Measurements from ENCODE around the gene KIF13A. TPM values are rescaled to one million over a fixed set of nuclear protein-coding genes. Genes with fewer than 3 reads are reported as not detected.

Gene KIF13A
- total and polyA plus RNA-seq, 9 of the 15 experiments (the other 6 are each of a cell fraction or from before 2014, with no cell fraction given), result 3.6 to 44.3 (median 29.7) TPM

DNA sequence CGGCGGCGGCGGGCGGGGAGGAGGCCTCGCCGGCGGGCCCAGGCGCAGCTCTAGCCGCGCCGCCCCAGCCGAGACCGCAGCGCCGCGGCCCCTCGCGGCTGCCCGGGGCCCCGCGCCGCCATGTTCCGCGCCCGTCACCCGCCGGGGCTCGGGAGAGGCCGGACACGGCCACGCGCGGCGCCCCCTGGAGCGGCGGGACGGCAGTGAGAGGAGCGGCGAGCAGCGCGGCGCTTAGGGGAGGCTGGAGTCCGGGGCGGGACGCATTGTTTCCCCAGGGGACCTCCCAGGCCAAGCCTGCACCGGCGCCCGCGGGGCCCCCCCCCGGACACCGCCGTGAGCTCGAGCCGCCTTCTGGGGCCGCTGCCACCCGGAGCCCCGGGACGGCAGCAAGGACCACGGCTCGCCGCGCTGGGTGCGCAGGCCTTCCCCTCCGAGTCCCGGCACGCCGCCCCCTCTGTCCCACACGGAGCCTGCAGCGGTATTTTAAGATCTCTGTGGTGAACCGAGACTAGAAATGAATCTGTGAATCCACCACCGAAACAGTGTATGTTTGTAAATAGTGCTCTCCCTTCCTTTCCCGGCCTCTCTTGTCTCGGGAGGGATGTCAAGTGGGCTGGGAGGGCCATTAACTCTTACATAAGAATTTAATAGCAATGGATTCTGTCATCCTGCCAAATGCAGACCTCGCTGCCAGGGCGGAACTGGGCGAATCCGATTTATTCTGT lies 424 bp upstream of the KIF13A start (continued):
- no peak for TF ChIP-seq ZNF780A (CRISPR knock-in tag; IDR thresholded peaks at IDR 0.05)
- TF ChIP-seq PTTG1 (tag; IDR thresholded peaks at IDR 0.05; ENCODE audit: low read depth), result no peak
- TF ChIP-seq, protein P1, sequence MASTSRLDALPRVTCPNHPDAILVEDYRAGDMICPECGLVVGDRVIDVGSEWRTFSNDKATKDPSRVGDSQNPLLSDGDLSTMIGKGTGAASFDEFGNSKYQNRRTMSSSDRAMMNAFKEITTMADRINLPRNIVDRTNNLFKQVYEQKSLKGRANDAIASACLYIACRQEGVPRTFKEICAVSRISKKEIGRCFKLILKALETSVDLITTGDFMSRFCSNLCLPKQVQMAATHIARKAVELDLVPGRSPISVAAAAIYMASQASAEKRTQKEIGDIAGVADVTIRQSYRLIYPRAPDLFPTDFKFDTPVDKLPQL (IDR thresholded peaks at IDR 0.05; ENCODE audit: extremely low read depth, insufficient read length), result no peak
- TF ChIP-seq, protein P2, sequence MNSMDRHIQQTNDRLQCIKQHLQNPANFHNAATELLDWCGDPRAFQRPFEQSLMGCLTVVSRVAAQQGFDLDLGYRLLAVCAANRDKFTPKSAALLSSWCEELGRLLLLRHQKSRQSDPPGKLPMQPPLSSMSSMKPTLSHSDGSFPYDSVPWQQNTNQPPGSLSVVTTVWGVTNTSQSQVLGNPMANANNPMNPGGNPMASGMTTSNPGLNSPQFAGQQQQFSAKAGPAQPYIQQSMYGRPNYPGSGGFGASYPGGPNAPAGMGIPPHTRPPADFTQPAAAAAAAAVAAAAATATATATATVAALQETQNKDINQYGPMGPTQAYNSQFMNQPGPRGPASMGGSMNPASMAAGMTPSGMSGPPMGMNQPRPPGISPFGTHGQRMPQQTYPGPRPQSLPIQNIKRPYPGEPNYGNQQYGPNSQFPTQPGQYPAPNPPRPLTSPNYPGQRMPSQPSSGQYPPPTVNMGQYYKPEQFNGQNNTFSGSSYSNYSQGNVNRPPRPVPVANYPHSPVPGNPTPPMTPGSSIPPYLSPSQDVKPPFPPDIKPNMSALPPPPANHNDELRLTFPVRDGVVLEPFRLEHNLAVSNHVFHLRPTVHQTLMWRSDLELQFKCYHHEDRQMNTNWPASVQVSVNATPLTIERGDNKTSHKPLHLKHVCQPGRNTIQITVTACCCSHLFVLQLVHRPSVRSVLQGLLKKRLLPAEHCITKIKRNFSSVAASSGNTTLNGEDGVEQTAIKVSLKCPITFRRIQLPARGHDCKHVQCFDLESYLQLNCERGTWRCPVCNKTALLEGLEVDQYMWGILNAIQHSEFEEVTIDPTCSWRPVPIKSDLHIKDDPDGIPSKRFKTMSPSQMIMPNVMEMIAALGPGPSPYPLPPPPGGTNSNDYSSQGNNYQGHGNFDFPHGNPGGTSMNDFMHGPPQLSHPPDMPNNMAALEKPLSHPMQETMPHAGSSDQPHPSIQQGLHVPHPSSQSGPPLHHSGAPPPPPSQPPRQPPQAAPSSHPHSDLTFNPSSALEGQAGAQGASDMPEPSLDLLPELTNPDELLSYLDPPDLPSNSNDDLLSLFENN (IDR thresholded peaks at IDR 0.05; ENCODE audit: low read depth in 2 of 2, low read length in 2 of 2), result no peak
- no peak for TF ChIP-seq MCM7 (IDR thresholded peaks at IDR 0.05)
- TF ChIP-seq KDM1A (IDR thresholded peaks at IDR 0.05), result no peak
- no peak for TF ChIP-seq ZNF134 (CRISPR knock-in tag; conservative IDR thresholded peaks at IDR 0.05)
- TF ChIP-seq, protein P3, sequence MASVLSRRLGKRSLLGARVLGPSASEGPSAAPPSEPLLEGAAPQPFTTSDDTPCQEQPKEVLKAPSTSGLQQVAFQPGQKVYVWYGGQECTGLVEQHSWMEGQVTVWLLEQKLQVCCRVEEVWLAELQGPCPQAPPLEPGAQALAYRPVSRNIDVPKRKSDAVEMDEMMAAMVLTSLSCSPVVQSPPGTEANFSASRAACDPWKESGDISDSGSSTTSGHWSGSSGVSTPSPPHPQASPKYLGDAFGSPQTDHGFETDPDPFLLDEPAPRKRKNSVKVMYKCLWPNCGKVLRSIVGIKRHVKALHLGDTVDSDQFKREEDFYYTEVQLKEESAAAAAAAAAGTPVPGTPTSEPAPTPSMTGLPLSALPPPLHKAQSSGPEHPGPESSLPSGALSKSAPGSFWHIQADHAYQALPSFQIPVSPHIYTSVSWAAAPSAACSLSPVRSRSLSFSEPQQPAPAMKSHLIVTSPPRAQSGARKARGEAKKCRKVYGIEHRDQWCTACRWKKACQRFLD (CRISPR knock-in tag; IDR thresholded peaks at IDR 0.05), result no peak; the same call in 1 of the 2 replicates
- TF ChIP-seq, protein P4, sequence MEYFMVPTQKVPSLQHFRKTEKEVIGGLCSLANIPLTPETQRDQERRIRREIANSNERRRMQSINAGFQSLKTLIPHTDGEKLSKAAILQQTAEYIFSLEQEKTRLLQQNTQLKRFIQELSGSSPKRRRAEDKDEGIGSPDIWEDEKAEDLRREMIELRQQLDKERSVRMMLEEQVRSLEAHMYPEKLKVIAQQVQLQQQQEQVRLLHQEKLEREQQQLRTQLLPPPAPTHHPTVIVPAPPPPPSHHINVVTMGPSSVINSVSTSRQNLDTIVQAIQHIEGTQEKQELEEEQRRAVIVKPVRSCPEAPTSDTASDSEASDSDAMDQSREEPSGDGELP (CRISPR knock-in tag; IDR thresholded peaks at IDR 0.05; ENCODE audit: borderline replicate concordance), result peak; percentile 52; the same call in 1 of the 2 replicates
- no peak for TF ChIP-seq SMARCA4 (IDR thresholded peaks at IDR 0.05)
- TF ChIP-seq ZFX (CRISPR knock-in tag; IDR thresholded peaks at IDR 0.05), result peak; percentile 92
- TF ChIP-seq NEUROD1 (IDR thresholded peaks at IDR 0.05; ENCODE audit: borderline replicate concordance, low read depth, low read length, partially characterized antibody), result no peak
- TF ChIP-seq BACH1 (tag; IDR thresholded peaks at IDR 0.05), result no peak
- TF ChIP-seq, protein P5, sequence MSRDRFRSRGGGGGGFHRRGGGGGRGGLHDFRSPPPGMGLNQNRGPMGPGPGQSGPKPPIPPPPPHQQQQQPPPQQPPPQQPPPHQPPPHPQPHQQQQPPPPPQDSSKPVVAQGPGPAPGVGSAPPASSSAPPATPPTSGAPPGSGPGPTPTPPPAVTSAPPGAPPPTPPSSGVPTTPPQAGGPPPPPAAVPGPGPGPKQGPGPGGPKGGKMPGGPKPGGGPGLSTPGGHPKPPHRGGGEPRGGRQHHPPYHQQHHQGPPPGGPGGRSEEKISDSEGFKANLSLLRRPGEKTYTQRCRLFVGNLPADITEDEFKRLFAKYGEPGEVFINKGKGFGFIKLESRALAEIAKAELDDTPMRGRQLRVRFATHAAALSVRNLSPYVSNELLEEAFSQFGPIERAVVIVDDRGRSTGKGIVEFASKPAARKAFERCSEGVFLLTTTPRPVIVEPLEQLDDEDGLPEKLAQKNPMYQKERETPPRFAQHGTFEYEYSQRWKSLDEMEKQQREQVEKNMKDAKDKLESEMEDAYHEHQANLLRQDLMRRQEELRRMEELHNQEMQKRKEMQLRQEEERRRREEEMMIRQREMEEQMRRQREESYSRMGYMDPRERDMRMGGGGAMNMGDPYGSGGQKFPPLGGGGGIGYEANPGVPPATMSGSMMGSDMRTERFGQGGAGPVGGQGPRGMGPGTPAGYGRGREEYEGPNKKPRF (IDR thresholded peaks at IDR 0.05; ENCODE audit: low read depth, low read length), result no peak
- TF ChIP-seq ZNF764 (CRISPR knock-in tag; IDR thresholded peaks at IDR 0.05; ENCODE audit: low read depth), result no peak
- TF ChIP-seq ZNF79 (CRISPR knock-in tag; IDR thresholded peaks at IDR 0.05; ENCODE audit: low read depth), result no peak
- no peak for TF ChIP-seq ZNF445 (CRISPR knock-in tag; IDR thresholded peaks at IDR 0.05; ENCODE audit: low read depth)
- TF ChIP-seq ZNF584 (CRISPR knock-in tag; IDR thresholded peaks at IDR 0.05; ENCODE audit: low read depth), result no peak
- no peak for TF ChIP-seq PTRF (tag; IDR thresholded peaks at IDR 0.05)
- TF ChIP-seq GABPB1 (CRISPR knock-in tag; IDR thresholded peaks at IDR 0.05), result peak; percentile 67
